Caco-2 (cell line): ENCODE data around the gene FGF7. TPM values are rescaled to one million over a fixed set of nuclear protein-coding genes. Genes with fewer than 3 reads are reported as not detected.

ENCODE experiments used
- BruUV-seq: library from RNA; stranded (reverse); fragments of 400-500 nt; replicated peaks from 2 replicates; lab custom pipeline; 2021; lab: Mats Ljungman, UMichigan
- CTCF ChIA-PET: fragments of 300-600 bp; sonication (Branson Sonifier 250); formaldehyde crosslinking; loops from one replicate; lab custom pipeline; 2022; ENCODE audit warnings: antibody characterized with exemption; lab: Charles Lee
- POLR2A ChIA-PET: fragments of 300-600 bp; sonication (Branson Sonifier 250); formaldehyde crosslinking; loops from one replicate; lab custom pipeline; 2022; ENCODE audit warnings: antibody characterized with exemption; lab: Charles Lee
- DNase-seq, 2 experiments: peaks; one replicate each; pipeline versions ENCODE4 v3.0.0 to v3.0.0-alpha.2; 2020 to 2022
- H3K27me3 ChIP-seq: replicated peaks from 2 replicates; pipeline ENCODE4 v1.6.0; 2011; ENCODE audit warnings: low read length; ENCODE audit not compliant: control insufficient read depth, insufficient read depth
- H3K36me3 ChIP-seq: 2 replicates; pipeline ENCODE4 v1.5.1; 2011; ENCODE audit warnings: low read length; ENCODE audit not compliant: control insufficient read depth, insufficient read depth
- H3K4me1 ChIP-seq: fragments of 250-450 bp; sonication (Bioruptor Pico); 2 replicates; pipeline ENCODE4 v1.5.1; 2020; ENCODE audit warnings: mild to moderate bottlenecking
- H3K4me3 ChIP-seq: 2 replicates; pipeline ENCODE4 v1.5.1; 2011; ENCODE audit warnings: low read depth, mild to moderate bottlenecking, control low read depth, low read length
- H3K9me3 ChIP-seq: fragments of 250-450 bp; sonication (Bioruptor Pico); 2 replicates; pipeline ENCODE4 v1.5.1; 2020; ENCODE audit warnings: mild to moderate bottlenecking, moderate library complexity
- H3K27ac Mint-ChIP-seq: one replicate; pipeline ENCODE4 v1.8.0; 2022; ENCODE audit warnings: mixed read lengths; ENCODE audit not compliant: unreplicated experiment
- H3K27me3 Mint-ChIP-seq: one replicate; pipeline ENCODE4 v1.8.0; 2022; ENCODE audit warnings: mixed read lengths; ENCODE audit not compliant: insufficient read depth, unreplicated experiment
- H3K36me3 Mint-ChIP-seq: one replicate; pipeline ENCODE4 v1.8.0; 2022; ENCODE audit warnings: mild to moderate bottlenecking, mixed read lengths; ENCODE audit not compliant: insufficient read depth, unreplicated experiment
- H3K4me1 Mint-ChIP-seq: one replicate; pipeline ENCODE4 v1.8.0; 2022; ENCODE audit warnings: low read depth, mixed read lengths; ENCODE audit not compliant: unreplicated experiment
- H3K4me3 Mint-ChIP-seq: one replicate; pipeline ENCODE4 v1.8.0; 2022; ENCODE audit warnings: mild to moderate bottlenecking, moderate library complexity, mixed read lengths; ENCODE audit not compliant: unreplicated experiment
- H3K9me3 Mint-ChIP-seq: one replicate; pipeline ENCODE4 v1.8.0; 2022; ENCODE audit warnings: mixed read lengths; ENCODE audit not compliant: unreplicated experiment
- CTCF ChIP-seq, 2 experiments: fragments of 200-600 bp in 1 of 2; IDR thresholded peaks; 1 replicate in 1 of 2; 2 replicates in 1 of 2; pipeline versions ENCODE4 v1.5.1 to v1.8.0; 2011 to 2022; ENCODE audit warnings: antibody characterized with exemption in 1 of 2, control low read depth in 1 of 2, inconsistent platforms in 1 of 2, low read depth in 1 of 2, low read length in 1 of 2, mild to moderate bottlenecking in 1 of 2, moderate library complexity in 1 of 2; ENCODE audit not compliant: insufficient read depth in 1 of 2, severe bottlenecking in 1 of 2, unreplicated experiment in 1 of 2
- intact Hi-C: fragments of 100-400 bp; cut with micrococcal nuclease; formaldehyde crosslinking; loops from one replicate; pipeline ENCODE4 v1.10.0; 2022; ENCODE audit not compliant: unreplicated experiment
- total RNA-seq: library from RNA; stranded (reverse); gene quantifications from 2 replicates; pipeline ENCODE4 v1.2.3, GENCODE V29; 2022

The FGF7 gene
- total RNA-seq, 1 experiment from 2014 or later = 0.18 TPM

- Histone ChIP-seq H3K4me1 (no peaks in the 10 kb centered on the region), H3K27me3 (no peaks in the 10 kb centered on the region), H3K36me3 (no peaks in the 10 kb centered on the region), H3K9me3 (no peaks in the 10 kb centered on the region; the same call in 1 of the 2 replicates), H3K4me3 (no peak overlapping the region)
- ChIA-PET CTCF (interaction anchor here (1.0 kb wide), 1 partner anchor 685 kb away, joined by 4 read pairs; no protein-coding TSS in a partner anchor), POLR2A (no interaction called here)
- no peaks in the 10 kb centered on the region for H3K9me3 Mint-ChIP-seq
- no peak for DNase-seq
- H3K36me3 Mint-ChIP-seq = no peaks in the 10 kb centered on the region
- no peaks in the 10 kb centered on the region for H3K4me1 Mint-ChIP-seq
- peaks cover 12% of the 10 kb centered on the region for H3K27me3 Mint-ChIP-seq
- intact Hi-C loops = no loop called here
- TF ChIP-seq CTCF (IDR thresholded peaks at IDR 0.05; ENCODE audit: insufficient read depth in 1 of 2, low read depth in 1 of 2, low read length in 1 of 2, severe bottlenecking in 1 of 2, unreplicated experiment in 1 of 2) = no peak
- H3K4me3 Mint-ChIP-seq = no peak overlapping the region
- H3K27ac Mint-ChIP-seq = no peak overlapping the region
- BruUV-seq = no TSS peak
Measured at GRCh38 chr15:49460411-49460941, 37.4 kb downstream of the FGF7 start.

- Histone ChIP-seq H3K4me3 (no peak overlapping the region), H3K36me3 (no peaks in the 10 kb centered on the region), H3K27me3 (no peaks in the 10 kb centered on the region), H3K4me1 (no peaks in the 10 kb centered on the region), H3K9me3 (no peaks in the 10 kb centered on the region; the same call in 1 of the 2 replicates)
- Mint-ChIP-seq H3K36me3 (no peaks in the 10 kb centered on the region), H3K4me1 (no peaks in the 10 kb centered on the region), H3K27ac (no peak overlapping the region), H3K4me3 (no peak overlapping the region), H3K9me3 (no peaks in the 10 kb centered on the region), H3K27me3 (peaks cover 10% of the 10 kb centered on the region)
- ChIA-PET CTCF (no interaction called here), POLR2A (no interaction called here)
- TF ChIP-seq CTCF (IDR thresholded peaks at IDR 0.05; ENCODE audit: insufficient read depth in 1 of 2, low read depth in 1 of 2, low read length in 1 of 2, severe bottlenecking in 1 of 2, unreplicated experiment in 1 of 2) = no peak
- DNase-seq = no peak
- intact Hi-C loops = no loop called here
- no TSS peak for BruUV-seq
Measured at GRCh38 chr15:49462232-49462844, 39.3 kb downstream of the FGF7 start.

GRCh38 chr15:49464522-49464921 is 41.5 kb downstream of the FGF7 start:
- Mint-ChIP-seq H3K9me3 (no peaks in the 10 kb centered on the region), H3K4me3 (no peak overlapping the region), H3K4me1 (no peaks in the 10 kb centered on the region), H3K36me3 (no peaks in the 10 kb centered on the region), H3K27ac (no peak overlapping the region), H3K27me3 (peaks cover 7% of the 10 kb centered on the region)
- TF ChIP-seq CTCF (IDR thresholded peaks at IDR 0.05; ENCODE audit: insufficient read depth in 1 of 2, low read depth in 1 of 2, low read length in 1 of 2, severe bottlenecking in 1 of 2, unreplicated experiment in 1 of 2) = no peak
- no peaks in the 10 kb centered on the region; the same call in 1 of the 2 replicates for H3K9me3 ChIP-seq
- CTCF ChIA-PET = no interaction called here
- POLR2A ChIA-PET = no interaction called here
- no peaks in the 10 kb centered on the region for H3K36me3 ChIP-seq
- intact Hi-C loops = no loop called here
- no peaks in the 10 kb centered on the region; the same call in 1 of the 2 replicates for H3K4me1 ChIP-seq
- no peak for DNase-seq
- no TSS peak for BruUV-seq
- H3K4me3 ChIP-seq = no peak overlapping the region
- no peaks in the 10 kb centered on the region for H3K27me3 ChIP-seq
